ENCODE data around the gene ZNF865.

DNA sequence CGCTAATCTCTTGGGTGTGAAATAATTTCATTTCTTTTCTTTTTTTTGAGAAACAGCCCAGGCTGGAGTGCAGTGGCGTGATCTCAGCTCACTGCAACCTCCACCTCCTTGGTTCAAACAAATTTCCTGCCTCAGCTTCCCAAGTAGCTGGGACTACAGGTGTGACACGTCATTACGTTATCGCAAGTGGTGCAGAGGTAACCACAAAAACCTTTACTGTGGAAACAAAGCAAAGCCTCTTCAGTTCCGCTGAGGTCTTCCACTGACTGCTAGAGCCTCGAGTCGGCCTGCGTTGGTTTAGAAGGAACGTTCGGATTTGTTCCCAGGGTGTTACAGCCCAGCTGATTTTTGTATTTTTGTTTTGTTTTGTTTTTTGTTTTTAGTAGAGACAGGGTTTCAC is 20.9 kb downstream of the ZNF865 start:
- TF ChIP-seq EP300 (IDR thresholded peaks at IDR 0.05; ENCODE audit: borderline replicate concordance in 1 of 2, low read depth in 2 of 2, low read length in 2 of 2) = no peak
- no peak for TF ChIP-seq CTCF (IDR thresholded peaks at IDR 0.05; ENCODE audit: control extremely low read depth in 1 of 3, insufficient read depth in 1 of 3, low read depth in 1 of 3, low read length in 3 of 3)
- TF ChIP-seq POLR2AphosphoS5 (IDR thresholded peaks at IDR 0.05; ENCODE audit: low read depth, low read length) = no peak

All from H1 (cell line).